ENCODE measurements around the gene ABCB4. TPM values are rescaled to one million over a fixed set of nuclear protein-coding genes. Genes with fewer than 3 reads are reported as not detected.

The ABCB4 gene
- total RNA-seq, 2 experiments from 2014 or later: not detected

DNA sequence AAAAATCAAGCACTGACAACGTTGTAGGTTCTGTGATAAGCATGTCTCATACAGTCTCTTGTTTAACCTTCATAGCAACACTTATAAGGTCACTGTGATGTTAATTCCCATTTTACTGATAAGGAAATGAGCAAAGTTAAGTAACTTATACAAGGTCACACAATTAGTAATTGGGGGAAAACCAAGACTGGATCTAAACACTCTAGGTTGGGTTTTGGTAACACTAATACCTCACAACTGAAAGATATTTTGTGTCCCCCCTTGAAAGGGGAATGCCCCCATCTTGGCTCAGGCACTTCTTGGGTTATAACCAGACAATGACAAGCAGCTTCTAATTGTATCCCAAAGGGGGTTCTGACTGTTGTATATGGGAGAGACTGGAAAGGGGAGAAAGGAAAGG, 36.0 kb upstream of the ABCB4 start:
- Mint-ChIP-seq H3K36me3 (ENCODE audit: low read depth) (peaks cover 45% of the 10 kb centered on the region), H3K4me3 (no peak overlapping the region), H3K27ac (no peak overlapping the region), H3K4me1 (ENCODE audit: low read depth) (no peaks in the 10 kb centered on the region), H3K9me3 (no peaks in the 10 kb centered on the region), H3K27me3 (no peaks in the 10 kb centered on the region)
- ATAC-seq (ENCODE audit: poor library complexity): no peak
- Histone ChIP-seq H3K27ac (ENCODE audit: low read depth in 1 of 2, low read length in 2 of 2) (no peak overlapping the region), H3K4me3 (ENCODE audit: low read length) (no peak overlapping the region), H3K4me1 (ENCODE audit: insufficient read depth, low read length) (no peaks in the 10 kb centered on the region), H3K9me3 (ENCODE audit: control insufficient read depth in 1 of 2, insufficient read depth in 1 of 2, low read length in 2 of 2) (no peaks in the 10 kb centered on the region), H3K27me3 (ENCODE audit: control insufficient read depth in 1 of 2, insufficient read depth in 2 of 2, low read length in 2 of 2) (no peaks in the 10 kb centered on the region), H3K36me3 (ENCODE audit: insufficient read depth, low read length) (peaks cover 4% of the 10 kb centered on the region)
- ChIA-PET POLR2A (no interaction called here), CTCF (no interaction called here)
- TF ChIP-seq, protein P1, sequence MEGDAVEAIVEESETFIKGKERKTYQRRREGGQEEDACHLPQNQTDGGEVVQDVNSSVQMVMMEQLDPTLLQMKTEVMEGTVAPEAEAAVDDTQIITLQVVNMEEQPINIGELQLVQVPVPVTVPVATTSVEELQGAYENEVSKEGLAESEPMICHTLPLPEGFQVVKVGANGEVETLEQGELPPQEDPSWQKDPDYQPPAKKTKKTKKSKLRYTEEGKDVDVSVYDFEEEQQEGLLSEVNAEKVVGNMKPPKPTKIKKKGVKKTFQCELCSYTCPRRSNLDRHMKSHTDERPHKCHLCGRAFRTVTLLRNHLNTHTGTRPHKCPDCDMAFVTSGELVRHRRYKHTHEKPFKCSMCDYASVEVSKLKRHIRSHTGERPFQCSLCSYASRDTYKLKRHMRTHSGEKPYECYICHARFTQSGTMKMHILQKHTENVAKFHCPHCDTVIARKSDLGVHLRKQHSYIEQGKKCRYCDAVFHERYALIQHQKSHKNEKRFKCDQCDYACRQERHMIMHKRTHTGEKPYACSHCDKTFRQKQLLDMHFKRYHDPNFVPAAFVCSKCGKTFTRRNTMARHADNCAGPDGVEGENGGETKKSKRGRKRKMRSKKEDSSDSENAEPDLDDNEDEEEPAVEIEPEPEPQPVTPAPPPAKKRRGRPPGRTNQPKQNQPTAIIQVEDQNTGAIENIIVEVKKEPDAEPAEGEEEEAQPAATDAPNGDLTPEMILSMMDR (IDR thresholded peaks at IDR 0.05): no peak
- DNase-seq: no peak
- intact Hi-C loops (cut with DNase I, micrococcal nuclease): no loop called here

GRCh38 chr7:87510411-87510875, 35.0 kb upstream of the ABCB4 start:
- CTCF ChIA-PET: no interaction called here

DNA sequence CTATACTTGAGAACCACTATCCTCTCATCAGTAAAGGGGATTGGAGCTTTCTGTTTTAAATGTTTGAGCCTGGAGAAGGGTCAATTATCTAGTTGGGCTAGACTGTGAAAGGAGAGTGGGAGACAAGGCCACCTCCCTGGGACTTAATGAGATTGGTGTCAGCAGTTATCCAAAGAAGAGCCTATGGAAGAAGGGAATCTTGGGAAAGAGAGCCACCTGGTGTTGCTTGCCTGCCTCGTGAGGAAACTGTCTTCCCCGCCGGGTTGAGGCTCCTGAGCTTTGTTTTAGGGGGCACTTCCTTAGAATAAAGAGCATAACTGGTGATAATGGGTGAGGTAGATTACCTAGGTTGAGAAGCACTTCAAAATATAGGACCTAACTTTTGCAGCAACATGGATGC, 32.0 kb upstream of the ABCB4 start:
- POLR2A ChIA-PET: no interaction called here
- Mint-ChIP-seq H3K36me3 (ENCODE audit: low read depth) (peaks cover 30% of the 10 kb centered on the region), H3K4me1 (ENCODE audit: low read depth) (no peaks in the 10 kb centered on the region), H3K4me3 (no peak overlapping the region), H3K27me3 (no peaks in the 10 kb centered on the region), H3K27ac (no peak overlapping the region), H3K9me3 (no peaks in the 10 kb centered on the region)
- intact Hi-C loops (cut with DNase I, micrococcal nuclease): loop anchor here (2.0 to 10.0 kb wide), 3 partner anchors 379 to 607 kb away; no protein-coding TSS in a partner anchor
- no peak overlapping the region for H3K27ac ChIP-seq (ENCODE audit: low read depth in 1 of 2, low read length in 2 of 2)
- TF ChIP-seq, protein P1 (IDR thresholded peaks at IDR 0.05): no peak
- DNase-seq (no peak), ATAC-seq (ENCODE audit: poor library complexity) (no peak)
- H3K27me3 ChIP-seq (ENCODE audit: control insufficient read depth in 1 of 2, insufficient read depth in 2 of 2, low read length in 2 of 2): no peaks in the 10 kb centered on the region
- H3K9me3 ChIP-seq (ENCODE audit: control insufficient read depth in 1 of 2, insufficient read depth in 1 of 2, low read length in 2 of 2): no peaks in the 10 kb centered on the region
- CTCF ChIA-PET: no interaction called here
- H3K4me1 ChIP-seq (ENCODE audit: insufficient read depth, low read length): no peaks in the 10 kb centered on the region
- no peak overlapping the region for H3K4me3 ChIP-seq (ENCODE audit: low read length)
- no peaks in the 10 kb centered on the region for H3K36me3 ChIP-seq (ENCODE audit: insufficient read depth, low read length)

More at GRCh38 chr7:87510411-87510875, 35.0 kb upstream of the ABCB4 start:
- DNase-seq (no peak), ATAC-seq (ENCODE audit: poor library complexity) (no peak)
- Histone ChIP-seq H3K4me1 (ENCODE audit: insufficient read depth, low read length) (no peaks in the 10 kb centered on the region), H3K9me3 (ENCODE audit: control insufficient read depth in 1 of 2, insufficient read depth in 1 of 2, low read length in 2 of 2) (no peaks in the 10 kb centered on the region), H3K4me3 (ENCODE audit: low read length) (no peak overlapping the region), H3K27ac (ENCODE audit: low read depth in 1 of 2, low read length in 2 of 2) (no peak overlapping the region), H3K27me3 (ENCODE audit: control insufficient read depth in 1 of 2, insufficient read depth in 2 of 2, low read length in 2 of 2) (no peaks in the 10 kb centered on the region), H3K36me3 (ENCODE audit: insufficient read depth, low read length) (peaks cover 4% of the 10 kb centered on the region)
- POLR2A ChIA-PET: no interaction called here
- Mint-ChIP-seq H3K27ac (no peak overlapping the region), H3K4me3 (no peak overlapping the region), H3K4me1 (ENCODE audit: low read depth) (no peaks in the 10 kb centered on the region), H3K27me3 (no peaks in the 10 kb centered on the region), H3K36me3 (ENCODE audit: low read depth) (peaks cover 45% of the 10 kb centered on the region), H3K9me3 (no peaks in the 10 kb centered on the region)
- TF ChIP-seq, protein P1 (IDR thresholded peaks at IDR 0.05): no peak
- intact Hi-C loops (cut with DNase I, micrococcal nuclease): no loop called here
